GM21390 (cell line): Measurements from ENCODE around the gene MTNR1B.

Experiments
- ATAC-seq: cut with Tn5 transposase; IDR thresholded peaks from one replicate; pipeline ENCODE4 v1.9.1; 2021; ENCODE audit not compliant: unreplicated experiment

Gene MTNR1B

GRCh38 chr11:92977401-92977800 is 8.0 kb downstream of the MTNR1B start:
- no peak for ATAC-seq

GRCh38 chr11:92978271-92979111 is 9.0 kb downstream of the MTNR1B start:
- ATAC-seq = no peak

- ATAC-seq = no peak
These were observed 9.7 kb downstream of the MTNR1B start for GRCh38 chr11:92979176-92979575.

- no peak for ATAC-seq
These were observed 10.9 kb downstream of the MTNR1B start for GRCh38 chr11:92980312-92980711.

- ATAC-seq = no peak
These were observed 12.1 kb downstream of the MTNR1B start for GRCh38 chr11:92981508-92982043.

GRCh38 chr11:92986585-92986984 is 17.1 kb downstream of the MTNR1B start:
- ATAC-seq = no peak

- ATAC-seq = no peak
These were observed 23.6 kb downstream of the MTNR1B start for GRCh38 chr11:92993004-92993403.

- no peak for ATAC-seq
These were observed 31.3 kb downstream of the MTNR1B start for GRCh38 chr11:93000511-93001476.

GRCh38 chr11:93001806-93002205 is 32.4 kb downstream of the MTNR1B start:
- ATAC-seq = no peak

- ATAC-seq = no peak
These were observed 32.9 kb downstream of the MTNR1B start for GRCh38 chr11:93002380-93002779.

- no peak for ATAC-seq
These were observed 35.8 kb downstream of the MTNR1B start for GRCh38 chr11:93005239-93005638.

GRCh38 chr11:93013646-93014045 is 44.2 kb downstream of the MTNR1B start:
- ATAC-seq = no peak

GRCh38 chr11:93016595-93016994 is 47.1 kb downstream of the MTNR1B start:
- no peak for ATAC-seq

- ATAC-seq = no peak
These were observed 48.6 kb downstream of the MTNR1B start for GRCh38 chr11:93017821-93018690.

GRCh38 chr11:93020248-93021046 is 51.0 kb downstream of the MTNR1B start:
- ATAC-seq = no peak

GRCh38 chr11:93024369-93024768 is 54.9 kb downstream of the MTNR1B start:
- ATAC-seq = no peak

- no peak for ATAC-seq
These were observed 56.3 kb downstream of the MTNR1B start for GRCh38 chr11:93025558-93026255.

- peak; percentile 63 for ATAC-seq
These were observed 59.6 kb downstream of the MTNR1B start for GRCh38 chr11:93028960-93029522.

- ATAC-seq = no peak
These were observed 61.9 kb downstream of the MTNR1B start for GRCh38 chr11:93031386-93031785.
